HEK293 (cell line): ENCODE results near the gene AHCYL1.

ENCODE experiments used
- CTCF ChIA-PET: fragments of 350-600 bp; formaldehyde crosslinking; extraction: SDS; loops from one replicate; lab custom pipeline; 2021; ENCODE audit warnings: antibody characterized with exemption; lab: Yijun Ruan, JAX
- POLR2A ChIA-PET: fragments of 300-600 bp; formaldehyde crosslinking; extraction: SDS; loops from one replicate; lab custom pipeline; 2020; ENCODE audit warnings: antibody characterized with exemption, inconsistent platforms; lab: Yijun Ruan, JAX
- H3K27ac ChIP-seq: fragments of 200-500 bp; sonication (Bioruptor generic); 2 replicates; pipeline ENCODE4 v1.5.1; 2014; ENCODE audit warnings: low read depth, low read length, control low read depth, inconsistent platforms; ENCODE audit errors: extremely low read depth
- H3K36me3 ChIP-seq, 2 experiments: fragments of 200-500 bp in 1 of 2; sonication (Bioruptor generic) in 1 of 2; 1 replicate in 1 of 2; 2 replicates in 1 of 2; pipeline ENCODE4 v1.5.1; 2014 to 2017; ENCODE audit warnings: inconsistent platforms in 2 of 2, low read length in 2 of 2; ENCODE audit not compliant: control insufficient read depth in 2 of 2, insufficient read depth in 1 of 2
- H3K4me1 ChIP-seq: fragments of 200-500 bp; sonication (Bioruptor generic); 2 replicates; pipeline ENCODE4 v1.5.1; 2014; ENCODE audit warnings: mild to moderate bottlenecking, low read length, inconsistent platforms; ENCODE audit not compliant: control insufficient read depth, insufficient read depth
- H3K4me3 ChIP-seq: 2 replicates; pipeline ENCODE4 v1.5.1; 2011; ENCODE audit warnings: low read depth, mild to moderate bottlenecking, control low read depth, low read length, moderate library complexity
- H3K9me3 ChIP-seq: fragments of 200-500 bp; sonication (Bioruptor generic); 2 replicates; pipeline ENCODE4 v1.5.1; 2014; ENCODE audit warnings: low read depth, low read length, inconsistent platforms; ENCODE audit not compliant: control insufficient read depth, insufficient read depth
- KLF10 ChIP-seq: fragments of 450-650 bp; IDR thresholded peaks from 2 replicates; pipeline ENCODE4 v1.5.1; 2018; ENCODE audit warnings: missing biosample characterization, mild to moderate bottlenecking, missing genetic modification characterization
- ZFHX2 ChIP-seq: fragments of 450-650 bp; formaldehyde crosslinking; conservative IDR thresholded peaks from 2 replicates; pipeline ENCODE4 v1.5.1; 2016; ENCODE audit warnings: missing biosample characterization, missing genetic modification characterization
- ZNF416 ChIP-seq: fragments of 450-650 bp; formaldehyde crosslinking; IDR thresholded peaks from 2 replicates; pipeline ENCODE4 v1.5.1; 2016; ENCODE audit warnings: missing biosample characterization, missing genetic modification characterization
- ZNF48 ChIP-seq: fragments of 450-650 bp; formaldehyde crosslinking; IDR thresholded peaks from 2 replicates; pipeline ENCODE4 v1.5.1; 2016; ENCODE audit warnings: missing biosample characterization, missing genetic modification characterization
- ZNF510 ChIP-seq: fragments of 450-650 bp; formaldehyde crosslinking; IDR thresholded peaks from 2 replicates; pipeline ENCODE4 v1.5.1; 2018; ENCODE audit warnings: mild to moderate bottlenecking, missing genetic modification characterization, missing biosample characterization; ENCODE audit not compliant: insufficient replicate concordance
- ZNF544 ChIP-seq: fragments of 450-650 bp; formaldehyde crosslinking; IDR thresholded peaks from 2 replicates; pipeline ENCODE4 v1.5.0; 2017; ENCODE audit warnings: missing biosample characterization, missing genetic modification characterization
- ZNF654 ChIP-seq: fragments of 450-650 bp; formaldehyde crosslinking; IDR thresholded peaks from 2 replicates; pipeline ENCODE4 v1.5.1; 2016; ENCODE audit warnings: low read depth, missing biosample characterization, missing genetic modification characterization
- ZNF670 ChIP-seq: fragments of 450-650 bp; formaldehyde crosslinking; IDR thresholded peaks from 2 replicates; pipeline ENCODE4 v1.5.1; 2016; ENCODE audit warnings: missing biosample characterization, missing genetic modification characterization, low read depth
- ZSCAN16 ChIP-seq: fragments of 450-650 bp; formaldehyde crosslinking; IDR thresholded peaks from 2 replicates; pipeline ENCODE4 v1.5.1; 2016; ENCODE audit warnings: missing biosample characterization, missing genetic modification characterization
- TF ChIP-seq, protein P1 (sequence below): fragments of 450-650 bp; formaldehyde crosslinking; IDR thresholded peaks from 2 replicates; pipeline ENCODE4 v1.5.1; 2016; ENCODE audit warnings: missing biosample characterization, missing genetic modification characterization
- TF ChIP-seq, protein P2 (sequence below): fragments of 450-650 bp; formaldehyde crosslinking; conservative IDR thresholded peaks from 2 replicates; pipeline ENCODE4 v1.5.1; 2016; ENCODE audit warnings: low read depth, missing biosample characterization, missing genetic modification characterization
- TF ChIP-seq, protein P3 (sequence below): fragments of 450-650 bp; formaldehyde crosslinking; IDR thresholded peaks from 2 replicates; pipeline ENCODE4 v1.5.1; 2017; ENCODE audit warnings: missing biosample characterization, missing genetic modification characterization
- TF ChIP-seq, protein P4 (sequence below): fragments of 450-650 bp; formaldehyde crosslinking; IDR thresholded peaks from 2 replicates; pipeline ENCODE4 v1.5.1; 2016; ENCODE audit warnings: missing biosample characterization, missing genetic modification characterization
- TF ChIP-seq, protein P5 (sequence below): fragments of 450-650 bp; formaldehyde crosslinking; IDR thresholded peaks from 2 replicates; pipeline ENCODE4 v1.5.1; 2017; ENCODE audit warnings: missing biosample characterization, mild to moderate bottlenecking, missing genetic modification characterization, moderate library complexity
- TF ChIP-seq, protein P6 (sequence below): fragments of 450-650 bp; formaldehyde crosslinking; IDR thresholded peaks from 2 replicates; pipeline ENCODE4 v1.5.1; 2016; ENCODE audit warnings: missing biosample characterization, missing genetic modification characterization

Gene AHCYL1

DNA sequence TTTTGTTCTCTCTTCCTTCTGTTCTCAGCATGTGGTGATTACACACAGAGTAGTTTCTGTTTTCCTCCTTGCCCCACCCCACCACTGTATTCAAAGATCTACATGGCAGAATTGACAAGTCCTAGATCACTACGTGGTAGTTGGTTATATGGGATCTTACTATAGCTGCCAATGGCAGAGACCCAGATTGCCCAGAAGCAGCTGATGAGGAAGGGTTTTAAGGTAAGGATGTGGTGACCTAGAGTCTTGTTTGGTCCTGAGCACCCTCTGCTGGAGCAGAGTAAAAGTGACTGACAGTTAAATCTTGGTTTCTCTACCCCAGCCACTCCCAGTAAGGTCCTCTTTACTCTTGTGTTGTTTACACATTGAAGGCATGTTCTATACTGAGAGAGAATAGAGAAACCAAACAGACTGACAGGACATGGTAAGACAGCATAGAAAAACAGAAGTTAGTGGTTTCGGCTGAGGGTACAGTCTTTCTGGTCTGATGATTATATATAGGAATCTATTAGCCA, 27.0 kb downstream of the AHCYL1 start:
- Histone ChIP-seq H3K9me3 (no peaks in the 10 kb centered on the region), H3K4me3 (no peak overlapping the region), H3K36me3 (peaks cover 24 to 77% of the 10 kb centered on the region in 2 experiments), H3K4me1 (peaks cover 7% of the 10 kb centered on the region; the same call in 1 of the 2 replicates), H3K27ac (no peak overlapping the region)
- ChIA-PET CTCF (interaction anchor here (0.5 to 4.0 kb wide), 21 partner anchors 9 to 631 kb away, joined by 3 to 48 read pairs (median 3); partner anchors contain the start of gene AHCYL1), POLR2A (interaction anchor here (1.1 kb wide), 1 partner anchor 27 kb away, joined by 4 read pairs; the partner anchor contains the start of gene AHCYL1)
- TF ChIP-seq ZNF654 (tag by site-specific recombination): peak; percentile 44
- TF ChIP-seq, protein P1, sequence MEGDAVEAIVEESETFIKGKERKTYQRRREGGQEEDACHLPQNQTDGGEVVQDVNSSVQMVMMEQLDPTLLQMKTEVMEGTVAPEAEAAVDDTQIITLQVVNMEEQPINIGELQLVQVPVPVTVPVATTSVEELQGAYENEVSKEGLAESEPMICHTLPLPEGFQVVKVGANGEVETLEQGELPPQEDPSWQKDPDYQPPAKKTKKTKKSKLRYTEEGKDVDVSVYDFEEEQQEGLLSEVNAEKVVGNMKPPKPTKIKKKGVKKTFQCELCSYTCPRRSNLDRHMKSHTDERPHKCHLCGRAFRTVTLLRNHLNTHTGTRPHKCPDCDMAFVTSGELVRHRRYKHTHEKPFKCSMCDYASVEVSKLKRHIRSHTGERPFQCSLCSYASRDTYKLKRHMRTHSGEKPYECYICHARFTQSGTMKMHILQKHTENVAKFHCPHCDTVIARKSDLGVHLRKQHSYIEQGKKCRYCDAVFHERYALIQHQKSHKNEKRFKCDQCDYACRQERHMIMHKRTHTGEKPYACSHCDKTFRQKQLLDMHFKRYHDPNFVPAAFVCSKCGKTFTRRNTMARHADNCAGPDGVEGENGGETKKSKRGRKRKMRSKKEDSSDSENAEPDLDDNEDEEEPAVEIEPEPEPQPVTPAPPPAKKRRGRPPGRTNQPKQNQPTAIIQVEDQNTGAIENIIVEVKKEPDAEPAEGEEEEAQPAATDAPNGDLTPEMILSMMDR: peak; percentile 42; the same call in 1 of the 2 replicates
- no peak for TF ChIP-seq ZSCAN16 (tag by site-specific recombination)

DNA sequence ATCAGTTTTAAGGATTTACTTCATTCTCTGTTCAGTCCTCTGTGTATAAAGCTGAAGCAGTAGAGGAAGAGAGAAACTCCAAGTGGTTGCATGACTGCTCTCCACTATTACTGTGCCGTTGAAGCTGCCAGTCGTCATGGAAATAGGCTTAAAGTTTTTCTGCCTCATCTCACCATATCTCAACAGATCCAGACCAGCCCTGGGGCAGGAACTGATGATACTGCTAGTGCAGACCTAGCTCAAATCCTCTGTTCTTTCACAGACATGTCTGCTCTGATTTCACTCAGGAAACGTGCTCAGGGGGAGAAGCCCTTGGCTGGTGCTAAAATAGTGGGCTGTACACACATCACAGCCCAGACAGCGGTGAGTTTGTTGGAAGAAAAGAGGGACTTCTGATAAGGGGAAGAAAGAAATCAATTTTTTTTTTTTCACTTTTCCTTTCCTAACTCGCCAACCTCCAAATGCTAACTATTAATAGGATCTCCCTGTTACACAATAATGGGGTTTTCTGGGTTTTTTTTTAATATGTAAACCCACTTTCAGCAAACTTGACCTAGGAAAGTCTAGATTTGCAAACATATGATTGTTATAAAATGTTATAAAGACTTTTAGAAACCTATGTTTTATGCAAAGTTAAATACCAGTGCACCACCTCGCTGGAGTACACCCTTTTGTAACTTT, 27.7 kb downstream of the AHCYL1 start:
- H3K4me1 ChIP-seq: peaks cover 2% of the 10 kb centered on the region; the same call in 1 of the 2 replicates
- H3K27ac ChIP-seq: no peak overlapping the region
- peaks cover 24 to 84% of the 10 kb centered on the region in 2 experiments for H3K36me3 ChIP-seq
- CTCF ChIA-PET: interaction anchor here (0.6 to 4.0 kb wide), 11 partner anchors 10 to 303 kb away, joined by 3 to 48 read pairs (median 3); partner anchors contain the start of gene AHCYL1
- TF ChIP-seq ZNF670 (tag by site-specific recombination) (no peak), ZFHX2 (tag by site-specific recombination) (no peak), ZNF510 (no peak)
- TF ChIP-seq, protein P2, sequence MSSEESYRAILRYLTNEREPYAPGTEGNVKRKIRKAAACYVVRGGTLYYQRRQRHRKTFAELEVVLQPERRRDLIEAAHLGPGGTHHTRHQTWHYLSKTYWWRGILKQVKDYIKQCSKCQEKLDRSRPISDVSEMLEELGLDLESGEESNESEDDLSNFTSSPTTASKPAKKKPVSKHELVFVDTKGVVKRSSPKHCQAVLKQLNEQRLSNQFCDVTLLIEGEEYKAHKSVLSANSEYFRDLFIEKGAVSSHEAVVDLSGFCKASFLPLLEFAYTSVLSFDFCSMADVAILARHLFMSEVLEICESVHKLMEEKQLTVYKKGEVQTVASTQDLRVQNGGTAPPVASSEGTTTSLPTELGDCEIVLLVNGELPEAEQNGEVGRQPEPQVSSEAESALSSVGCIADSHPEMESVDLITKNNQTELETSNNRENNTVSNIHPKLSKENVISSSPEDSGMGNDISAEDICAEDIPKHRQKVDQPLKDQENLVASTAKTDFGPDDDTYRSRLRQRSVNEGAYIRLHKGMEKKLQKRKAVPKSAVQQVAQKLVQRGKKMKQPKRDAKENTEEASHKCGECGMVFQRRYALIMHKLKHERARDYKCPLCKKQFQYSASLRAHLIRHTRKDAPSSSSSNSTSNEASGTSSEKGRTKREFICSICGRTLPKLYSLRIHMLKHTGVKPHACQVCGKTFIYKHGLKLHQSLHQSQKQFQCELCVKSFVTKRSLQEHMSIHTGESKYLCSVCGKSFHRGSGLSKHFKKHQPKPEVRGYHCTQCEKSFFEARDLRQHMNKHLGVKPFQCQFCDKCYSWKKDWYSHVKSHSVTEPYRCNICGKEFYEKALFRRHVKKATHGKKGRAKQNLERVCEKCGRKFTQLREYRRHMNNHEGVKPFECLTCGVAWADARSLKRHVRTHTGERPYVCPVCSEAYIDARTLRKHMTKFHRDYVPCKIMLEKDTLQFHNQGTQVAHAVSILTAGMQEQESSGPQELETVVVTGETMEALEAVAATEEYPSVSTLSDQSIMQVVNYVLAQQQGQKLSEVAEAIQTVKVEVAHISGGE (tag by site-specific recombination): no peak
- TF ChIP-seq, all 188 proteins: peak for 0
- no peak overlapping the region for H3K4me3 ChIP-seq
- H3K9me3 ChIP-seq: no peaks in the 10 kb centered on the region
- POLR2A ChIA-PET: interaction anchor here (1.1 kb wide), 1 partner anchor 27 kb away, joined by 4 read pairs; the partner anchor contains the start of gene AHCYL1

DNA sequence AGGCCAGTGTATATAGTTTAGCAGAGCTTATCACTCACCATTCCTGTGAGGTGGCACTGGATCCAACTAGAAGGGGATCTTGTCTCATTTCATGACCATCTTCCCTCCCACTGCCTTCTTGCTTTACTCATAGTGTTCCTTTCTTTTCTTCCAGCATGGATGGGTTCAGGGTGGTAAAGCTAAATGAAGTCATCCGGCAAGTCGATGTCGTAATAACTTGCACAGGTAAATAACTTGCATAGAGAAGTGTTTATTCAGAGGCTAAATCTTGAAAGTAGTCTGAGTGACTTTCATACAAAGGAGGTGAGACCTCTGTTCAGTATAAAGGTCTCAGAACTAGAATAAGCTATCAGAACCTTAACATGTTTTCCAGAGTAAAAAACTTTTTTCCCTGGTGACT, 33.2 kb downstream of the AHCYL1 start:
- H3K36me3 ChIP-seq: peaks cover 25 to 96% of the 10 kb centered on the region in 2 experiments
- TF ChIP-seq, protein P3, sequence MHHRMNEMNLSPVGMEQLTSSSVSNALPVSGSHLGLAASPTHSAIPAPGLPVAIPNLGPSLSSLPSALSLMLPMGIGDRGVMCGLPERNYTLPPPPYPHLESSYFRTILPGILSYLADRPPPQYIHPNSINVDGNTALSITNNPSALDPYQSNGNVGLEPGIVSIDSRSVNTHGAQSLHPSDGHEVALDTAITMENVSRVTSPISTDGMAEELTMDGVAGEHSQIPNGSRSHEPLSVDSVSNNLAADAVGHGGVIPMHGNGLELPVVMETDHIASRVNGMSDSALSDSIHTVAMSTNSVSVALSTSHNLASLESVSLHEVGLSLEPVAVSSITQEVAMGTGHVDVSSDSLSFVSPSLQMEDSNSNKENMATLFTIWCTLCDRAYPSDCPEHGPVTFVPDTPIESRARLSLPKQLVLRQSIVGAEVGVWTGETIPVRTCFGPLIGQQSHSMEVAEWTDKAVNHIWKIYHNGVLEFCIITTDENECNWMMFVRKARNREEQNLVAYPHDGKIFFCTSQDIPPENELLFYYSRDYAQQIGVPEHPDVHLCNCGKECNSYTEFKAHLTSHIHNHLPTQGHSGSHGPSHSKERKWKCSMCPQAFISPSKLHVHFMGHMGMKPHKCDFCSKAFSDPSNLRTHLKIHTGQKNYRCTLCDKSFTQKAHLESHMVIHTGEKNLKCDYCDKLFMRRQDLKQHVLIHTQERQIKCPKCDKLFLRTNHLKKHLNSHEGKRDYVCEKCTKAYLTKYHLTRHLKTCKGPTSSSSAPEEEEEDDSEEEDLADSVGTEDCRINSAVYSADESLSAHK (tag by site-specific recombination): no peak
- TF ChIP-seq, protein P4, sequence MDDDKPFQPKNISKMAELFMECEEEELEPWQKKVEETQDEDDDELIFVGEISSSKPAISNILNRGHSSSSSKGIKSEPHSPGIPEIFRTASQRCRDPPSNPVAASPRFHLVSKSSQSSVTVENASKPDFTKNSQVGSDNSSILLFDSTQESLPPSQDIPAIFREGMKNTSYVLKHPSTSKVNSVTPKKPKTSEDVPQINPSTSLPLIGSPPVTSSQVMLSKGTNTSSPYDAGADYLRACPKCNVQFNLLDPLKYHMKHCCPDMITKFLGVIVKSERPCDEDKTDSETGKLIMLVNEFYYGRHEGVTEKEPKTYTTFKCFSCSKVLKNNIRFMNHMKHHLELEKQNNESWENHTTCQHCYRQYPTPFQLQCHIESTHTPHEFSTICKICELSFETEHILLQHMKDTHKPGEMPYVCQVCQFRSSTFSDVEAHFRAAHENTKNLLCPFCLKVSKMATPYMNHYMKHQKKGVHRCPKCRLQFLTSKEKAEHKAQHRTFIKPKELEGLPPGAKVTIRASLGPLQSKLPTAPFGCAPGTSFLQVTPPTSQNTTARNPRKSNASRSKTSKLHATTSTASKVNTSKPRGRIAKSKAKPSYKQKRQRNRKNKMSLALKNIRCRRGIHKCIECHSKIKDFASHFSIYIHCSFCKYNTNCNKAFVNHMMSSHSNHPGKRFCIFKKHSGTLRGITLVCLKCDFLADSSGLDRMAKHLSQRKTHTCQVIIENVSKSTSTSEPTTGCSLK: no peak
- TF ChIP-seq ZNF416 (tag by site-specific recombination): no peak
- no peak for TF ChIP-seq ZNF544
- TF ChIP-seq ZNF48: no peak
- TF ChIP-seq, protein P5, sequence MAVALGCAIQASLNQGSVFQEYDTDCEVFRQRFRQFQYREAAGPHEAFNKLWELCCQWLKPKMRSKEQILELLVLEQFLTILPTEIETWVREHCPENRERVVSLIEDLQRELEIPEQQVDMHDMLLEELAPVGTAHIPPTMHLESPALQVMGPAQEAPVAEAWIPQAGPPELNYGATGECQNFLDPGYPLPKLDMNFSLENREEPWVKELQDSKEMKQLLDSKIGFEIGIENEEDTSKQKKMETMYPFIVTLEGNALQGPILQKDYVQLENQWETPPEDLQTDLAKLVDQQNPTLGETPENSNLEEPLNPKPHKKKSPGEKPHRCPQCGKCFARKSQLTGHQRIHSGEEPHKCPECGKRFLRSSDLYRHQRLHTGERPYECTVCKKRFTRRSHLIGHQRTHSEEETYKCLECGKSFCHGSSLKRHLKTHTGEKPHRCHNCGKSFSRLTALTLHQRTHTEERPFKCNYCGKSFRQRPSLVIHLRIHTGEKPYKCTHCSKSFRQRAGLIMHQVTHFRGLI (tag by site-specific recombination): no peak
- TF ChIP-seq KLF10 (tag by site-specific recombination): no peak
- TF ChIP-seq, protein P6, sequence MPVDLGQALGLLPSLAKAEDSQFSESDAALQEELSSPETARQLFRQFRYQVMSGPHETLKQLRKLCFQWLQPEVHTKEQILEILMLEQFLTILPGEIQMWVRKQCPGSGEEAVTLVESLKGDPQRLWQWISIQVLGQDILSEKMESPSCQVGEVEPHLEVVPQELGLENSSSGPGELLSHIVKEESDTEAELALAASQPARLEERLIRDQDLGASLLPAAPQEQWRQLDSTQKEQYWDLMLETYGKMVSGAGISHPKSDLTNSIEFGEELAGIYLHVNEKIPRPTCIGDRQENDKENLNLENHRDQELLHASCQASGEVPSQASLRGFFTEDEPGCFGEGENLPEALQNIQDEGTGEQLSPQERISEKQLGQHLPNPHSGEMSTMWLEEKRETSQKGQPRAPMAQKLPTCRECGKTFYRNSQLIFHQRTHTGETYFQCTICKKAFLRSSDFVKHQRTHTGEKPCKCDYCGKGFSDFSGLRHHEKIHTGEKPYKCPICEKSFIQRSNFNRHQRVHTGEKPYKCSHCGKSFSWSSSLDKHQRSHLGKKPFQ: no peak

More for the DNA sequence above, 33.2 kb downstream of the AHCYL1 start:
- CTCF ChIA-PET: interaction anchor here (0.5 to 1.8 kb wide), 3 partner anchors 22 to 241 kb away, joined by 3 to 4 read pairs (median 3); no protein-coding TSS in a partner anchor
- H3K4me1 ChIP-seq: no peaks in the 10 kb centered on the region
- POLR2A ChIA-PET: no interaction called here
- H3K27ac ChIP-seq: no peak overlapping the region
- no peaks in the 10 kb centered on the region for H3K9me3 ChIP-seq
- no peak overlapping the region for H3K4me3 ChIP-seq
